Tibial nerve (tissue), 3 donors: ENCODE data around the gene TBC1D5.

ENCODE experiments used
- POLR2A ChIP-seq, 2 donors: fragments of 450-650 bp; IDR thresholded peaks; one replicate each; pipeline ENCODE4 v1.6.1; 2017; ENCODE audit warnings: antibody characterized with exemption in 2 of 2, mild to moderate bottlenecking in 2 of 2, moderate library complexity in 2 of 2
- TF ChIP-seq, protein P1 (sequence below), 5 experiments: fragments of 200-600 bp in 3 of 5; fragments of 450-650 bp in 2 of 5; sonication (generic) in 3 of 5; IDR thresholded peaks; one replicate each; pipeline ENCODE4 v1.5.1; 2016 to 2019; ENCODE audit warnings: antibody characterized with exemption in 5 of 5, mild to moderate bottlenecking in 3 of 5, moderate library complexity in 2 of 5

DNA sequence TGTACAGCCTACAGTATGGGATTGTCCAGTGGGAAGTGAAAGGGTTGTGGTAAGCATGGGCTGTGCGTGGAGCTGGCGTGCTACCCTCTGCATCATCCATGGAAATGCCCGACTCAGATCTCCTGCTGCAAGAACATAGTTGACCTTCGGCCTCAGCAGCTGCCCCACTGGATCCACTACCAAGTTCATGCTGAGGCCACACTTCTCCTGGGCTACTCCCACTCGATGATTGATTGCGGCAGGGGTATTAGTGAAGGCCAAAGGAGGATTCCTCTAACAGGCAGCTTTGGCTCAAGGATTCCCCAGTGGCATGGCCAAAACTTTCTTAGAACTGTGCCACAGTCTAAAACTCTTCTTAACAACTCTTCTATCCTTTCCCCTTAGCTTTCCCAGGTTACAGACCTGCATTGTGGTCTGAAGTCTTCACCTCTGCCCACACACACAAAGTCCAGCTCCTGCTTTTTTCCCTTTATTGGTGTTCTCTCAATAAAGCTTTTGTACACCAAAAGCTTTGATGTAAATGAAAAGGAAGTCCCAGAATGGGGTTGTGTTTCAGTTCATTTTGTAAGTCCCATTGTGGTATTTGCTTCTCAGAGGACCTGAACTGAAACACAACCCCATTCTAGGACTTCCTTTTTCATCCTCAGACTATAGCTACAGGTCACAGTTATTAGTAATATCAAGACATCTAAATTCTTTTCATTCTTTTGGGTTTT is 4.9 kb upstream of the TBC1D5 start:
- TF ChIP-seq, protein P1, sequence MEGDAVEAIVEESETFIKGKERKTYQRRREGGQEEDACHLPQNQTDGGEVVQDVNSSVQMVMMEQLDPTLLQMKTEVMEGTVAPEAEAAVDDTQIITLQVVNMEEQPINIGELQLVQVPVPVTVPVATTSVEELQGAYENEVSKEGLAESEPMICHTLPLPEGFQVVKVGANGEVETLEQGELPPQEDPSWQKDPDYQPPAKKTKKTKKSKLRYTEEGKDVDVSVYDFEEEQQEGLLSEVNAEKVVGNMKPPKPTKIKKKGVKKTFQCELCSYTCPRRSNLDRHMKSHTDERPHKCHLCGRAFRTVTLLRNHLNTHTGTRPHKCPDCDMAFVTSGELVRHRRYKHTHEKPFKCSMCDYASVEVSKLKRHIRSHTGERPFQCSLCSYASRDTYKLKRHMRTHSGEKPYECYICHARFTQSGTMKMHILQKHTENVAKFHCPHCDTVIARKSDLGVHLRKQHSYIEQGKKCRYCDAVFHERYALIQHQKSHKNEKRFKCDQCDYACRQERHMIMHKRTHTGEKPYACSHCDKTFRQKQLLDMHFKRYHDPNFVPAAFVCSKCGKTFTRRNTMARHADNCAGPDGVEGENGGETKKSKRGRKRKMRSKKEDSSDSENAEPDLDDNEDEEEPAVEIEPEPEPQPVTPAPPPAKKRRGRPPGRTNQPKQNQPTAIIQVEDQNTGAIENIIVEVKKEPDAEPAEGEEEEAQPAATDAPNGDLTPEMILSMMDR (IDR thresholded peaks at IDR 0.05), result no peak
- no peak for TF ChIP-seq POLR2A (IDR thresholded peaks at IDR 0.05)
